GM21526 (cell line): ENCODE measurements around the gene ARV1.
"Not testable (repeated sequence)": the region's sequence is repeated elsewhere in the genome, so short reads cannot be mapped to it uniquely, and the experiment has no call there.

Experiments
- ATAC-seq: cut with Tn5 transposase; IDR thresholded peaks from one replicate; pipeline ENCODE4 v1.9.1; 2021; ENCODE audit warnings: moderate library complexity; ENCODE audit not compliant: unreplicated experiment, low FRiP score

ARV1 gene

GRCh38 chr1:230976360-230976759 lies 2.5 kb upstream of the ARV1 start:
- no peak for ATAC-seq

GRCh38 chr1:230976825-230977747 lies 1.8 kb upstream of the ARV1 start:
- no peak for ATAC-seq

- ATAC-seq = peak; percentile 2
Measured at GRCh38 chr1:230977761-230978490, 968 bp upstream of the ARV1 start.

GRCh38 chr1:230979389-230979716 lies 459 bp downstream of the ARV1 start:
- no peak for ATAC-seq

GRCh38 chr1:230979952-230980351 lies 1.1 kb downstream of the ARV1 start:
- ATAC-seq = no peak

GRCh38 chr1:230982696-230983095 lies 3.8 kb downstream of the ARV1 start:
- no peak for ATAC-seq

- no peak for ATAC-seq
Measured at GRCh38 chr1:230983811-230984210, 4.9 kb downstream of the ARV1 start.

- ATAC-seq = not testable (repeated sequence)
Measured at GRCh38 chr1:230984622-230985515, 6.0 kb downstream of the ARV1 start.

GRCh38 chr1:230985711-230986110 lies 6.8 kb downstream of the ARV1 start:
- no peak for ATAC-seq

GRCh38 chr1:230986976-230987375 lies 8.1 kb downstream of the ARV1 start:
- no peak for ATAC-seq

- no peak for ATAC-seq
Measured at GRCh38 chr1:230987448-230987847, 8.6 kb downstream of the ARV1 start.

GRCh38 chr1:230992100-230992774 lies 13.3 kb downstream of the ARV1 start:
- ATAC-seq = no peak

GRCh38 chr1:230994860-230995259 lies 16.0 kb downstream of the ARV1 start:
- ATAC-seq = no peak

GRCh38 chr1:231000201-231000600 lies 21.3 kb downstream of the ARV1 start:
- no peak for ATAC-seq

GRCh38 chr1:231000639-231001038 lies 21.7 kb downstream of the ARV1 start:
- no peak for ATAC-seq

- no peak for ATAC-seq
Measured at GRCh38 chr1:231001892-231002291, 23.0 kb downstream of the ARV1 start.

- not testable (repeated sequence) for ATAC-seq
Measured at GRCh38 chr1:231007535-231007934, 28.6 kb downstream of the ARV1 start.

GRCh38 chr1:231011360-231011759 lies 32.5 kb downstream of the ARV1 start:
- ATAC-seq = no peak

- no peak for ATAC-seq
Measured at GRCh38 chr1:231011963-231012362, 33.1 kb downstream of the ARV1 start.

GRCh38 chr1:231013391-231014015 lies 34.6 kb downstream of the ARV1 start:
- no peak for ATAC-seq
